DMS 273 treated with DMSO at 0.1 percent for 48 hours (cell line): Measurements from ENCODE around the gene TP53I13.

Source experiments
- DNase-seq: peaks from one replicate; lab custom pipeline; 2025; lab: John Stamatoyannopoulos, UW

The TP53I13 gene

GRCh38 chr17:29615492-29616299, 47.2 kb downstream of the TP53I13 start:
- peak; percentile 49 for DNase-seq

GRCh38 chr17:29616300-29617048, 48.0 kb downstream of the TP53I13 start:
- no peak for DNase-seq

DNA sequence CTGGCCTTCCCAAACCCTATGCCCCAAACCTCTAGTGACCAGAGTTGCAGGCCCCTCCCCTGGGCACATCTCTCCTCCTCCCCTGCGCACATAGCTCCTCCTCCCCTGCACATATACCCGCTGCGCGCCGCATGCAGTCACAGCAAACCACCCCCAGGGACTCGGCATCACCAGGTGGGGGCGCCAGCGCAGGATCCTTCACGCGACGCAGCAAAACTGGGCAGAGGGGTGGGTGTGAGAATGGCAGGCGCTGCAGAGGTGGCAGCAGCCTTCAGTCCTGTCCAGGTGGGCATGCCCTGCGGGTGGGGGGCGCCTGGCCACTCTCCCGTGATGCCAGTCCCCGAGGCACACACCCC, 48.6 kb downstream of the TP53I13 start:
- DNase-seq = peak; percentile 43

GRCh38 chr17:29617481-29618271, 49.2 kb downstream of the TP53I13 start:
- no peak for DNase-seq

DNA sequence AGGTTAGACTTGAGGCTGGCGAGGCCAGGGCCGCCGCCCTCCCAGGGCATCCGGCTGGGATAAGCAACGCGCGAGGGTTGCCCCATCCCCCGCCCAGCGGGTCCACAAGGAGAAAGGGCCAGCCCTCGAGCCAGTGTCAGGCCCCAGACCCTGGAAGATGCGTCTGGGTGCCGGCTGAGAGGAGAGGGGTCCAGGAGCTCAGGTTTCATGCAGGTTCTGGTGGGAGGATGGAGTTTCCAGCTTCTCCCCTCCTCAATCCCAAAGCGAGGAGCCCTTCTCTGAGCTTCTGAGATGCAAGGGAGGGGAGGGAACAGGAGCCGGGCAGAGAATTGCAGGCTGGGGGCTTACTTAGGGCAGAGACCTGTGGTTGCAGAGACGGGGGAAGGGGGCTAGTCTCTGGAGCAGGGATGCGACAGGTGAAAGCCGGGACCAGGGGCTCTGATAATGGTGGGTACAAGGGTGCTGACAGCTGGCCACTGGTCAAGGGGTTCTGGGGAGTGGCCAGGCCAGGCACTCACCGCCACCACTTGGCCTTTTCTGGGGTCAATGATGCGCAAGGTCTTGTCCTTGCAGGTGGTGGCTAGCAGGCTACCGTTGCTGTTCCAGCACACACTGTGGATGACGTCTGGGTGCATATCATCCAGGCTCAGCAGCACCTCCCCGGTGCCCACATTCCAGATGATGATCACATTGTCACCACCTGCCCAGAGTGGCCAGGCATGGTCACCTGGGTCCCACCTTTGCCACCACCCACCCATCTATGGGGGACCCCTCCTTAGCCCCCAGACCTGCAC, 50.0 kb downstream of the TP53I13 start:
- DNase-seq = no peak

DNA sequence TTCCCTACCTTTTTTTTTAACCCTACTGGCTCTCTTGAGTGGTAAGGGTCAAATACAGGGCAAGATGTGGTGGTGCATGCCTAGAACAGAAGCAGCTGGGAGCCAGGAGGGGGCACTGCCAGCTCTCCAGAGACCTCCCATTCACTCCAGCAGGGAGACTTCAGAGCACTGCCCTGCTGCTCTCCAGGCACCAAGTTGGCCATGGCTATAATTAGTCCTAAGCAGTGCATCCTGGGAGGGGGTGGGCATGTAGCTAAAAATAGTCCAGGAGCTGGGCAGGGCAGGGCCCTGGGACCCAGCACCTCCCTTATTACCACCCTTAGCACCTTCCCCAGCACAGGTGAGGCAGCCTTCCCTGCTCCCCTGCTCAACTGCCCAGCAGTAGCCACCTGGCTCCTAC, 50.8 kb downstream of the TP53I13 start:
- DNase-seq = peak; percentile 31

- no peak for DNase-seq
Observed at GRCh38 chr17:29620271-29620670, 51.8 kb downstream of the TP53I13 start.

- no peak for DNase-seq
Observed at GRCh38 chr17:29620779-29621500, 52.4 kb downstream of the TP53I13 start.

DNA sequence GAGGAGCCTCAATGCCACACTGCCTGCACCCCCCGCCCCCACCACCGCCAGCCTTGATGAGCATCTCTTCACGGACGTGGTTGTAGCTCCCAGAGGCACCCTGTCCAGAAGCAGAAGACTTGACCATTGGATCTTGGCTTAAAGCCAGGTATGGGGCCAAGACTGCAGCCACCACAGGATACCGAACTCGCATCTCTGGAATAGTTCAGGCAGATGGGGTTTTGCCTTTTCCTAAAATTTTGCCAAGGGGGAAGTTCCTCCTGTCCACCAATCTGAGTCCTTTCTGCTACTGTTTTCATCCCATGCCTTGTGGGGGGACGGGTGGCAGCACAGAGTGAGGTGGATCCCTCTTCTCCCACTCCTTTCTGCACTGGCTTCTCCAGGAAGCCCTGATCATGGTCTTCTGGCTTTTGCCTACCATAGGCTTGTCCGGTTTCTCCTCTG, 53.3 kb downstream of the TP53I13 start:
- DNase-seq = no peak
